ENCODE results near the gene LINC01488. TPM values are rescaled to one million over a fixed set of nuclear protein-coding genes. Genes with fewer than 3 reads are reported as not detected.

The LINC01488 gene
- total RNA-seq (2021), result not detected in 2 replicates
- not detected for Bru-seq, nascent RNA
- BruChase-seq, experiment 1, labeled RNA remaining after a 2-hour chase, result not detected
- BruChase-seq, experiment 2, labeled RNA remaining after a 6-hour chase, result percentile 8 among the genes with signal in this experiment
- long read RNA-seq, result 0 reads

DNA sequence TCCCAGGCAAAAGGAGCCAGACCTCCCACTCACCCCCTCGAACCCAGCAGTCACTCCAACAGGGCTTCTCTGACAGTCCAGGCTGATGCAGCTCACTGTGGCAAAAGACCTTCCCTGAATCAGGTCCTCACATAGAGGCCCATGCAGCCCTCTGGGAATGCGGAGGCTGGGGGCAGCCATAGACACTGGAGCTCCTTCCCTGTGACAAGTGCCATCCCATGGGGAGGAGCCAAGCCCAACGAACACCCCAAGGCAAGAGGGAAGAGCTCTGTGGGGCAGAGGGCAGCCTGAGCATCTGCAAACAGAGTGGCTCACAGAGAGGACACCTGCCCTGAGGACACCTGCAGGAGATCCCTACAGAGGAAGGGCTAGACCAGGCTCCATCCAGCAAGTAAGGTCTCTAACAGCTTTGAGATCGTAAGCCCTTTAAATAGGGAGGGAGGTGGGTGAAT lies at the start of gene LINC01488:
Gene LINC01488, plus strand, starts transcription at position 271 of the 452 bp plus-strand sequence.
- Histone ChIP-seq H3F3A (ENCODE audit: insufficient read depth, low read depth) (peaks cover 14% of the 10 kb centered on the region; the same call in 1 of the 2 replicates), H3K27me3 (ENCODE audit: insufficient read depth, low read depth) (peaks cover 7% of the 10 kb centered on the region; the same call in 1 of the 2 replicates), H3K27ac (no peak within 1 kb of the TSS), H3K9me3 (ENCODE audit: insufficient read depth, low read depth) (no peaks in the 10 kb centered on the region), H3K79me2 (ENCODE audit: low read depth) (no peaks in the 10 kb centered on the region), H4K20me1 (ENCODE audit: insufficient read depth) (no peaks in the 10 kb centered on the region), H2AFZ (no peak within 1 kb of the TSS), H3K4me2 (no peak within 1 kb of the TSS; the same call in 1 of the 2 replicates), H3K36me3 (ENCODE audit: low read depth) (no peaks in the 10 kb centered on the region), H3K9me2 (ENCODE audit: insufficient read depth) (no peaks in the 10 kb centered on the region), H3K4me1 (replicated peaks; ENCODE audit: insufficient read depth) (peaks cover 14% of the 10 kb centered on the region), H3K4me3 (no peak within 1 kb of the TSS)
- no peak for TF ChIP-seq EZH2 (IDR thresholded peaks at IDR 0.05; ENCODE audit: low read depth)
- TF ChIP-seq, protein P1, sequence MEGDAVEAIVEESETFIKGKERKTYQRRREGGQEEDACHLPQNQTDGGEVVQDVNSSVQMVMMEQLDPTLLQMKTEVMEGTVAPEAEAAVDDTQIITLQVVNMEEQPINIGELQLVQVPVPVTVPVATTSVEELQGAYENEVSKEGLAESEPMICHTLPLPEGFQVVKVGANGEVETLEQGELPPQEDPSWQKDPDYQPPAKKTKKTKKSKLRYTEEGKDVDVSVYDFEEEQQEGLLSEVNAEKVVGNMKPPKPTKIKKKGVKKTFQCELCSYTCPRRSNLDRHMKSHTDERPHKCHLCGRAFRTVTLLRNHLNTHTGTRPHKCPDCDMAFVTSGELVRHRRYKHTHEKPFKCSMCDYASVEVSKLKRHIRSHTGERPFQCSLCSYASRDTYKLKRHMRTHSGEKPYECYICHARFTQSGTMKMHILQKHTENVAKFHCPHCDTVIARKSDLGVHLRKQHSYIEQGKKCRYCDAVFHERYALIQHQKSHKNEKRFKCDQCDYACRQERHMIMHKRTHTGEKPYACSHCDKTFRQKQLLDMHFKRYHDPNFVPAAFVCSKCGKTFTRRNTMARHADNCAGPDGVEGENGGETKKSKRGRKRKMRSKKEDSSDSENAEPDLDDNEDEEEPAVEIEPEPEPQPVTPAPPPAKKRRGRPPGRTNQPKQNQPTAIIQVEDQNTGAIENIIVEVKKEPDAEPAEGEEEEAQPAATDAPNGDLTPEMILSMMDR (conservative IDR thresholded peaks at IDR 0.05), result no peak
- ChIA-PET POLR2A (ENCODE audit: unreplicated experiment) (no interaction called here), CTCF (interaction anchor here (1.9 kb wide), 1 partner anchor 12 kb away, joined by 4 read pairs; no protein-coding TSS in a partner anchor)
- no peak for DNase-seq
- BruUV-seq (replicated peaks), result no TSS peak
- intact Hi-C loops (cut with micrococcal nuclease; ENCODE audit: unreplicated experiment), result no loop called here

DNA sequence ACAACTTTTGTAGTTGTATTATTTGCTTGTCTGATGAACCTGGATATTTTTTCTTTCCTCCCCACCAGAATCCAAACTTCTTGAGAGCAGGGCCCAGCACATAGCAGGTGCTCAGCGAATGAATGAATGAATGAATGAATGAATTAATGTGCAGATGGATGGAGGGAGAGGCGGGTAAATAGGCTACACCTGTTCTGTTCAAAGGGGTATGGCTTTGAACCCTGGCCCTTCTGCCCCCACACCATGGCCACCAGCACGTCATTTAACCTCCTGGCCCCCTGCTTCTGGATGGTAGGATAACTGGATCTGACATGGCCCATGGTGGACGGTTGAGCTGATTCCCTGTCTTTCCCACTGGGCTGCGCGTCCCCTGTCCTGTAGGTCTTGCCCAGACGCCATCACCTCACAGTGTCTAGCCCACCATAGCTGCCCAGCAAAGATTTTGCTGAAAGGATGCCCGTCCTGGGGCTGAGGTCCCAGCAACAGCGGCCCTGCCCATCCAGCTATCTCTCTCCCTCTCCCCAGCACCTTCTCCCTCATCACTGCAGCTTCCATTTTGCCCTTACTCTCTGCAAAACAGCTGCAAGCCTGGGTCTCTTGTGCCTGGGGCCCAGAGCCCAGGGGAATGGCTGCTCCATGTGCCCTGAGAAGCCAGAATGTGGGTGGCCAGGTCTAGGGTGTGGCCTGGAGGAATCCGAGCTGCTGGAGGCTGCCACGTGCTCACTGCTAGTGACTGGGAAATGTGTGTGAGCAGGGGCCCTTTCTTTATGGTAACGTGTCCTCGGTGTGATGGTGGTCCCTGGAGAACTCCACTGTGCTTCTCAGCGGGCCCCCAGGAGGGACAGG lies 49.3 kb upstream of the LINC01488 start:
- TF ChIP-seq EZH2 (IDR thresholded peaks at IDR 0.05; ENCODE audit: low read depth), result no peak
- TF ChIP-seq, protein P1 (conservative IDR thresholded peaks at IDR 0.05), result no peak
- H4K20me1 ChIP-seq (ENCODE audit: insufficient read depth), result no peaks in the 10 kb centered on the region
- H3K27me3 ChIP-seq (ENCODE audit: insufficient read depth, low read depth), result no peaks in the 10 kb centered on the region
- POLR2A ChIA-PET (ENCODE audit: unreplicated experiment), result interaction anchor here (0.6 kb wide), 1 partner anchor 49 kb away, joined by 3 read pairs; no protein-coding TSS in a partner anchor
- DNase-seq, result peak in 1 of 2 experiments; percentile 42
- BruUV-seq (replicated peaks), result no TSS peak
- peaks cover 35% of the 10 kb centered on the region; the same call in 1 of the 2 replicates for H3F3A ChIP-seq (ENCODE audit: insufficient read depth, low read depth)
- no peak overlapping the region for H3K4me2 ChIP-seq
- intact Hi-C loops (cut with micrococcal nuclease; ENCODE audit: unreplicated experiment), result no loop called here
- H3K4me1 ChIP-seq (replicated peaks; ENCODE audit: insufficient read depth), result peaks cover 57% of the 10 kb centered on the region
- CTCF ChIA-PET, result interaction anchor here (0.5 kb wide), 1 partner anchor 100 kb away, joined by 3 read pairs; no protein-coding TSS in a partner anchor
- H3K79me2 ChIP-seq (ENCODE audit: low read depth), result no peaks in the 10 kb centered on the region
- H3K27ac ChIP-seq, result no peak overlapping the region
- H3K4me3 ChIP-seq, result no peak overlapping the region
- no peaks in the 10 kb centered on the region for H3K9me3 ChIP-seq (ENCODE audit: insufficient read depth, low read depth)
- no peak overlapping the region for H2AFZ ChIP-seq
- H3K36me3 ChIP-seq (ENCODE audit: low read depth), result no peaks in the 10 kb centered on the region
- H3K9me2 ChIP-seq (ENCODE audit: insufficient read depth), result no peaks in the 10 kb centered on the region

DNA sequence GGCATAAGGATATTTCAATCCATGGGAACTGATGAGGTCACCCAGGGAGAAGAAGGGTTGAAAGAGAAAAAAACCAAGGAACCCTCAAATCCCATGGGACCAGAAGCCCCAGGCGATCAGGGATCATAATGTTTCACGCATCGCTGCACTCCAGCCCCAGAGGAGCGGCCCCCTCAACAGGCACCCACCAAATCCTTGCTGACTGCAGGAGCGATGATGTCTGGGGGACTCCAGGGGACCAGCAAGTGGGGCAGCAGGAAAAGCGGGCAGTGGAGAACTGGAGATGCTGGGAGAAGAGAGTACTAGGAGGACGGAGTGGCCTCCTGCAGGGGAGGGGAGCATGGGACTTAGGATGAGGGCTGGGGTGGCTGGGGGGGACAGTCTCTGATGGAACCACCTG lies 47.7 kb upstream of the LINC01488 start:
- CTCF ChIA-PET, result interaction anchor here (1.0 kb wide), 1 partner anchor 135 kb away, joined by 6 read pairs; no protein-coding TSS in a partner anchor
- Histone ChIP-seq H3K27me3 (ENCODE audit: insufficient read depth, low read depth) (no peaks in the 10 kb centered on the region), H3K4me2 (no peak overlapping the region), H3F3A (ENCODE audit: insufficient read depth, low read depth) (peaks cover 37% of the 10 kb centered on the region; the same call in 1 of the 2 replicates), H3K9me2 (ENCODE audit: insufficient read depth) (no peaks in the 10 kb centered on the region), H3K27ac (no peak overlapping the region), H3K36me3 (ENCODE audit: low read depth) (no peaks in the 10 kb centered on the region), H3K79me2 (ENCODE audit: low read depth) (no peaks in the 10 kb centered on the region), H3K4me1 (replicated peaks; ENCODE audit: insufficient read depth) (peaks cover 62% of the 10 kb centered on the region), H4K20me1 (ENCODE audit: insufficient read depth) (no peaks in the 10 kb centered on the region), H2AFZ (no peak overlapping the region), H3K4me3 (no peak overlapping the region), H3K9me3 (ENCODE audit: insufficient read depth, low read depth) (no peaks in the 10 kb centered on the region)
- TF ChIP-seq EZH2 (IDR thresholded peaks at IDR 0.05; ENCODE audit: low read depth), result no peak
- TF ChIP-seq, protein P1 (conservative IDR thresholded peaks at IDR 0.05), result no peak
- intact Hi-C loops (cut with micrococcal nuclease; ENCODE audit: unreplicated experiment), result no loop called here
- BruUV-seq (replicated peaks), result no TSS peak
- DNase-seq, result no peak
- POLR2A ChIA-PET (ENCODE audit: unreplicated experiment), result no interaction called here

Data from PC-9 (cell line).